Ectodermal cell (in vitro differentiated cells): ENCODE results near the gene ERBB3.

Experiments used
- H3K27ac ChIP-seq: 2 replicates; pipeline ENCODE4 v1.7.0; 2013; ENCODE audit warnings: mild to moderate bottlenecking, low read depth, low read length; ENCODE audit not compliant: insufficient read depth, poor library complexity, severe bottlenecking
- H3K27me3 ChIP-seq: 2 replicates; pipeline ENCODE4 v1.7.0; 2013; ENCODE audit warnings: mild to moderate bottlenecking, low read length; ENCODE audit not compliant: insufficient read depth, control insufficient read depth, poor library complexity, severe bottlenecking
- H3K36me3 ChIP-seq: one replicate; pipeline ENCODE4 v1.7.0; 2013; ENCODE audit warnings: low read length; ENCODE audit not compliant: control insufficient read depth, insufficient read depth
- H3K4me1 ChIP-seq: one replicate; pipeline ENCODE4 v1.7.0; 2013; ENCODE audit warnings: low read length; ENCODE audit not compliant: control insufficient read depth, insufficient read depth
- H3K4me3 ChIP-seq: 2 replicates; pipeline ENCODE4 v1.7.0; 2013; ENCODE audit warnings: low read depth, low read length, control low read depth; ENCODE audit not compliant: insufficient read depth
- H3K9me3 ChIP-seq: 2 replicates; pipeline ENCODE4 v1.7.0; 2013; ENCODE audit warnings: mild to moderate bottlenecking, low read length, moderate library complexity; ENCODE audit not compliant: control insufficient read depth
- WGBS, 2 experiments: methylation state at CpG; one replicate each; pipeline ENCODE4 v1.1.7; 2013; ENCODE audit warnings: missing lambda C conversion rate in 2 of 2; 5-methylcytosine and 5-hydroxymethylcytosine counted together

ERBB3 gene

DNA sequence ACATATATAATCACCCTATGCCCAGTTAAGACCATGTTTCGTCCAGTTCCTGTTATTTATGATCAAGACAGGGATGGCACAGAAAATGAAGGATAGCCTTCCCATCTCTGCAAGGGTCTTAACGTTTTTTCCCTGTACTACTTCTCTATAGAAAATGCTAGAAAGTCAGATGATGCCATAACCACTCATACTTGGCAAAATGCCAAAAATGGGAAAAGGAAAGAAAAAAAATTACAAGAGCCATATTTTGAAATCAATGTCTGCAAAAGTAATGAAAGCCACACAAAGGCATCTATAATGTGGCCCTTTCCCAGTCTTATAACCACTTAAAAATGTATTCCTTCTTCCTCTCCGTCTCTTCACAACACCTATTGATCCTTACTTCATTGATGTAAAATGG, 70.6 kb downstream of the ERBB3 start:
- peaks cover 7% of the 10 kb centered on the region for H3K36me3 ChIP-seq
- no peaks in the 10 kb centered on the region for H3K9me3 ChIP-seq
- H3K27ac ChIP-seq, result no peak overlapping the region
- no peak overlapping the region for H3K4me3 ChIP-seq
- H3K27me3 ChIP-seq, result no peaks in the 10 kb centered on the region
- H3K4me1 ChIP-seq, result peaks cover 19% of the 10 kb centered on the region
- 90 to 99% methylated on average over 2 to 3 of the region's 3 CpGs for WGBS, 2 experiments

GRCh38 chr12:56151672-56152131, 71.7 kb downstream of the ERBB3 start:
- Histone ChIP-seq H3K27me3 (no peaks in the 10 kb centered on the region), H3K4me1 (peaks cover 19% of the 10 kb centered on the region), H3K9me3 (no peaks in the 10 kb centered on the region), H3K36me3 (peaks cover 11% of the 10 kb centered on the region), H3K27ac (peak overlapping the region; percentile 91), H3K4me3 (peak overlapping the region; percentile 68)
- 9 to 11% methylated on average over 12 of the region's 12 CpGs for WGBS, 2 experiments

- Histone ChIP-seq H3K4me3 (peak within 1 kb of the TSS; percentile 68), H3K36me3 (peaks cover 11% of the 10 kb centered on the region), H3K4me1 (peaks cover 20% of the 10 kb centered on the region), H3K9me3 (no peaks in the 10 kb centered on the region), H3K27ac (peak within 1 kb of the TSS; percentile 91), H3K27me3 (no peaks in the 10 kb centered on the region)
- 0% methylated on average over 37 of the region's 37 CpGs for WGBS, 2 experiments
Measured at GRCh38 chr12:56152132-56152755, 72.3 kb downstream of the ERBB3 start, which contains the start of gene MYL6B. Gene MYL6B, plus strand, starts transcription at chr12:56152587. Its CDS starts 1,332 bp downstream, at chr12:56153919.
